Pulmonary artery endothelial cell (primary cell): ENCODE measurements around the gene PITX1. TPM values are rescaled to one million over a fixed set of nuclear protein-coding genes. Genes with fewer than 3 reads are reported as not detected.

ENCODE experiments used
- DNase-seq: peaks from one replicate; pipeline ENCODE4 v3.0.0-alpha.2; 2011; ENCODE audit warnings: low read depth, low spot score
- total RNA-seq: library from RNA; depleted of rRNA; stranded (reverse); fragments of >200 nt; gene quantifications from 2 replicates; pipeline ENCODE4 v1.2.3, GENCODE V29; 2014

Gene PITX1
- total RNA-seq, 1 donor from 2014 or later = 0.26 TPM

DNA sequence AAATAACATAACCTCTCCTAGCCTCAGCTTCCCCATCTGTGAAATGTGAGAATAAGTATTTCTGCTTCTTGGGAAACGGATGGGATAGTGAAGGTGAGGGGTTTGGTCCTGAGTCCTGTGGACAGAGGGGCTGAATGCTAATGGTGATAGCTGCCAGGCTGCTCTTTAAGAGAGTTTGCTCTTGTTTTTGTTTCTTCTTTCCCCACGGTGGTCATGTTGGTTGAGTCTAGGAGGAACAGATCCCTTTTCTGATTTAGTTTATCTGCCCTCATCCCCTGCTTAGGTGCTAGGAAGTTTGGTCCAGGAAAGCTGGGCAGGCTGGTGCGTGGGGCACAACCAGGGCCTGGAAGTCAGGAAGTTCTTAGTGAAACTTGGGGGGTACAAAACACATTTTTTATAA is 7.7 kb upstream of the PITX1 start:
- DNase-seq = no peak

DNA sequence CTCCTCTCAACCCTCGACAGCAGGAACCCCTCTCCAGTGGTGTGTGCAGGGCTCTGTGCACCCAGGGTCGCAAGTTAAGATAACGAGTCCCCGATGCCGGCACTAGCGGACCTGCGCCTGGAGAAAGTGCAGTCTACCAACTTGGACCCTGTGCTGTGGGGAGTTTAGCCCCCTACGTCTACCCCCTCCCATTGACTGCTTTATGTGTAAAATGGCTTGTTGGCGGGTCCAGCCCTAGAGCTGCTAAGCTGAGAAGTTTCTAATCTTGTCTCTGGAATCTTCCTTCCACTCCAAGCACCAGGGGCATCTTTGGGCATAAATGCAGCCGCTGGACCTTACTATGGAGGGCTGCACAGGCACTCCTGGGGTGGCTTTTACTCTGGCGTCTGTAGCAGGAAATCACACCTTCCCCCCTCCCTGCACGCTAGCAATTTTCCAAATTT is 7.1 kb upstream of the PITX1 start:
- no peak for DNase-seq

DNA sequence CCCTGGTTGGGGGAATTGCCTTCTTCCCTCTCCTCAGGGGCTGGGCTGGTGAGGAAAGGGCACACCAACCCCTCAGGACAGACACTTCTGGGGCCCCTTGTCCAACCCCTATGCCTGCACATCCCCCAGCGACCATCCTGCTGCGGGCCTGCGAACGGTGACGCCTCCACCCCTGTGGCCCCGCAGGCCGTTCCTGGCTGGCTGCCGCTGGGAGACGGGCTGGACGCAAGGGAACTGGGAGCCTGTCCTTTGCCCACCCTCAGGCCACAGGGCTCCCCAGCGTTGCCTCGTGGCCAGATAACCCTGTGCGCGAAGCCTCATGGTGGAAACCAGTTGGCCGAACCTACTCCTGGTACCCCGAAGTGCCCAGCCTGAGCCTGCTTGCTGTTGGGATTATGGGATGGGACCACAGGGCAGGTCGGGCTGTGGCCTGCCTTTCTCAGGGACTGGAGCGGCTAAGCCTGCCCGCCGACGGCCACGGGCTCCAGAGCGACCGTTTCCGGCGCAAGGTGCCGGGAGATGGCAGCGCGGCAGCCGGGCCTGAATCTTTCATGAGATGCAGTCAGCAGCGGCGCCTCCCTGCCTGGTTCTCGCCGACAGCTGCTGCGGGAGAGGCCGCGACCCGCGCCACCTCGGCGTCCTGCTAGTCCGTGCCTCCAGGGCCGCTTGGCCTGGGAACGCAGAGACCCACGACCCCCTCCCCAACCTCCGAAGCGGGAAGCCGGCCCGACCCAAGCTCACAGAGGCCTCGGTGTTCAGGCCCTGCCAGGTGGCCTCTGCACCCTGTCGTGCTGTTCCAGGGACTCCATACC is 6.5 kb upstream of the PITX1 start:
- DNase-seq = no peak

DNA sequence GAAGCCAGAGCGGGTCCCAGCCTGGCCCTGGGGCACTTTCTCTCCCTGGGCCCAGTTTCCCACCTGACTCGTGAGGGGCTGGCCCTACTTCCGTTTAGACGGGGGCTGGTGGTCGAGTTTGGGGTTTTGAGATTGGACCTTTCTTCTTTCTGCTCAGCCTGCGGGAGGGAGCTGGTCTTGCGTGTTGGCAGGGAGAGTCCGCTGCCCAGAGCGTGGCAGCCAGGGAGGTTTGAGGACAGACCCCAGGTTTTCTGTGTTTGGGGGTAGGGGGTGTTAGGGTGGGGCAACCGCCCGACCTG is 6.0 kb upstream of the PITX1 start:
- no peak for DNase-seq

GRCh38 chr5:135039271-135040033 is 5.4 kb upstream of the PITX1 start:
- DNase-seq = no peak

DNA sequence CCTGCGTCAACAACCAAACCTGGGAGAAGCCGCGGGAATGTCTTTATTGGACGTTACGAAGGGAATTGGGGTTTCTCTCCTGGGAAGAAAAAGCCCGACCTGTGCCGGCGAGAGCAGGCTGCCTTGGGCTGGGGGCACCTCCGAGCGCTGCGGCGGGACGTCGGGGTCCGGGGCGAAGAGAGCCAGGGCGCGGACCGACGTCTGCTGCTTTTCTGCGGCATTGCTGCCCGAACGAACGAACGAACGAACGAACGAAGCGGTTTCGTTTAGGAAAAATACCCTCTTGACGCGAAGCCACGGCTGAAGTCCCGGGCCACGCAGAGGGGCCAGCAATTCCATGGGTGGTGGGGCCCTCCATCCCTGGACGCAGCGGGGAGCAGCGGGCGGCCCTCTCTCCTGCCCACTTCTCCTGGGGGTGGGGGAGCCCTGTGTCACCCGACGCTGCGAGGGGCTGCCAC is 4.8 kb upstream of the PITX1 start:
- no peak for DNase-seq

GRCh38 chr5:135038205-135038812 is 4.3 kb upstream of the PITX1 start:
- DNase-seq = no peak

- no peak for DNase-seq
Measured at GRCh38 chr5:135037519-135038204, 3.6 kb upstream of the PITX1 start.

DNA sequence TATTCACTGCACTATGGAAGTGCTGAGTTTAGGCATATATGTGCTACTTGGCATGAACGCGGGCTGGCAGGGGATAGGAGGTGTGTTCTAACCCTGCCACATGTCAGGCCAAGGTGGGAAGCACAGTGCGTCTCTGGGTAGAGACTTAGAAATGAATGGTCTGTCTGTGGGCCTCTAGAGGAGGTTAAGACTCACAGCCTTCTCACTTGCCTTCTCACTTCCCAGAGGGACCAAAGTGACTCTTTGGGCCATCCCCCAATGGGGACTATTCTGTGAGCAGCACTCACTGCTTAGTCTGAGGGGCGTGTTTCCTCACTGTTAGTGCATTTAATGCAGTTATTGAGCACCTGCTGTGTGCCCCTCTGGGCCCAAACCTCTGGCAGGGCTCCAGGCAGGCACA is 2.4 kb upstream of the PITX1 start:
- no peak for DNase-seq

DNA sequence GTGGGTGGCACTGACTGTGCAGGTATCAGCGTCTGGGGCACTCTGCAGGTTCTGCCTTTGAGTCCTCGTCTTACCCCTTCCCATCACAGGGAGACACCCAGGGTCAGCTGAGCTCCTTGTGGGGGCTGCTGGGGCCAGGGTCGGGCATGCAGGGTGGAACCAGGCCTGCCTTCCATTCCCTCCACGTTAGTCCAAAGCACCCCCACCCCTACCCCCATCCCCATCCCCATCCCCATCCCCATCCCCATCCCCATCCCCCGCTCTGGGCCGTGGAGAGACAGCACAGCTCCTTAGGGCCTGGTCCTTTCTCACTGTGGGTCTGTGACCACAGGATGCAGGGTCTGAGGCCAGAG is 1.6 kb upstream of the PITX1 start:
- DNase-seq = no peak

GRCh38 chr5:135034963-135035677 is 1.1 kb upstream of the PITX1 start:
- DNase-seq = no peak

DNA sequence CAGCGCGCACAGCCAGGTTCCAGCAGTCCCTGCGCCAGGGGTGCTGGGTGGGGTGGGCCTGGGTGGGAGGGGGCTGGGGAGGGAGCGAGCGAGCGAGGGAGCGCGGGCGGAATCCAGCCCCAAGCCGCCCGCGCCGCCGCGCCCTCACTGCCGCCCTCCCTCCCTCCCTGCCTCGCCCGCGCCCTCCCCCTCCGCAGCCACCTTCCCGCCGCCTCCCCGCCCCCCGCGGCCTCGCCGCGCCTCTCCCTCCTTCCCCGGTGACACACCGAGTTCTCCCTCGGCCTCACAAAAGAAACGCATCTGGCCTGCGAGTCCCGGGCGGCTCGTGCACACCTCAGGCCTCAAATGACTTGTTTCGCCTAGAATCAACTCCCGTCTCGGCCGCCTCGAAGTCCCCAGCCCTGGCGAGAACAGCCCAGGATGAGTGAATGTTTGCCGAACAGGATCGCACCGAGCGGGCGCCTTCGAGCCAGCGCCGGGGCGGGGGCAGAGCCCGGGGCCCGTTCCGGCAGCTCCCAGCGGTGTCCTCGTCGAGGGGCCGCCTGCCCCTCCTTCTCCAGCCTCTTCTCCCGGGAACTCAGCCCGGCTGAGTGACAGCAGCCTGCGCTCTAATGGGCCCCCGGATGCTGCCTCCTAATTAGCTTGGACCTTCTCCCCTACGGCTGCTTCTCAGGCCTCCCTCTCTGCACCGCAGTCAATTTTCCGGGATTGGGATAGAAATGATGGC is 371 bp upstream of the PITX1 start:
- no peak for DNase-seq

DNA sequence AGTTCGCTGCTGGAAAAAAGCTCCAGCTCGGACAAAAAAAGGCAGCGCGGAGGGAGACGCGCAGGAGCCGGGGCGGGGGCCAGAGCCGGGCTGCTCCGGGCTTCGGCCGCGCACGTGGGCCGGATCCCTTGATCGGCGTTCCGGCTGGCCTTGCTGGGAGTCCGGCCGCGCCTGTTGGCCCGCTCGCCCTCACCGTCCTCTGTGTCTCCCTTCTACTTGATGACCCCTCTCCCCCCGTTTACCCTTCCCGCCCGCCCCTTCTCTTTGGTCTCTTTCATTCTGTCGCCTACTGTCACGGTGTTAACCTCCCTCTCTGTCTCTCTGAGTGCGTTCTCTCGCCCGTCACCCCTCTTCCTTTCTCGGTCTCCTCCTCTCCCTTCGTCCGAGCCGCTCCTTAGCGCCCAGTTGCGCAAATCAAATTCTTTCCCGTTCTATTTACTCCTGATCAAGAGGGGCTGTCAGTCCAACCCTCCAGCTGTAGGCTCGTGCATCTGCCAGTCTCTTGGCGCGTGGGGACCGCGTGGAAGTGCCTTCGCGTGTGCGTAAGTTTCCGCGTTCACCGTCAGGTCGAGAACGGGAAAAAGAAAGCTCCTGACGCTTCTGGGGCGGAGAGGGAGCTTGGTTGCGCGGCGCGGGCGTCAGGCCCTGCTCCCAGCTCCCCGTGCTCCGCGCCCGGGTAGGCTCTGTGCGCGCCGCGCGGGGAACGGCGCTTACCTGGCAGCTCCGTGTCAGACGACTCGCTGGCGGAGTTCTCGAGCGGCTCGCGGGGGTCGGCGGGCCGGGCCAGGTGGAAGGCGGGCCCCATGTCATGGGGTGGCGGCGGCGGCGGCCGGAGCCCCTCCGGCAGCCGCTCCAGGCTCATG is 798 bp downstream of the PITX1 start:
- DNase-seq = no peak

DNA sequence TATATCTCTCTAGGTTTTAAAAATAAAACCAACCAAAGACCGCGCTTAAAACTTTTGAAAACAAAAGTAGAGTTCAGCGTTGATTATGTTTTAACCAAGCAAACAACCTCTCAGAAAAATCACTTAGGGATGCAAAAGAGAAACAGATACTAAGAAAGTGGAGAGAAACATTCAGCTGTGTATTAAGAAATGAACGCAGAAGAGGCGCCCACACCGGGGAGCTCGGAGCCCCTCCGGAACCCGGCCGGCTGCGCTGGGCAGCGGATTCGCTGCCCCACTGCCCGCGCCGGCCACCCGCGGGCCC is 1.4 kb downstream of the PITX1 start:
- no peak for DNase-seq

DNA sequence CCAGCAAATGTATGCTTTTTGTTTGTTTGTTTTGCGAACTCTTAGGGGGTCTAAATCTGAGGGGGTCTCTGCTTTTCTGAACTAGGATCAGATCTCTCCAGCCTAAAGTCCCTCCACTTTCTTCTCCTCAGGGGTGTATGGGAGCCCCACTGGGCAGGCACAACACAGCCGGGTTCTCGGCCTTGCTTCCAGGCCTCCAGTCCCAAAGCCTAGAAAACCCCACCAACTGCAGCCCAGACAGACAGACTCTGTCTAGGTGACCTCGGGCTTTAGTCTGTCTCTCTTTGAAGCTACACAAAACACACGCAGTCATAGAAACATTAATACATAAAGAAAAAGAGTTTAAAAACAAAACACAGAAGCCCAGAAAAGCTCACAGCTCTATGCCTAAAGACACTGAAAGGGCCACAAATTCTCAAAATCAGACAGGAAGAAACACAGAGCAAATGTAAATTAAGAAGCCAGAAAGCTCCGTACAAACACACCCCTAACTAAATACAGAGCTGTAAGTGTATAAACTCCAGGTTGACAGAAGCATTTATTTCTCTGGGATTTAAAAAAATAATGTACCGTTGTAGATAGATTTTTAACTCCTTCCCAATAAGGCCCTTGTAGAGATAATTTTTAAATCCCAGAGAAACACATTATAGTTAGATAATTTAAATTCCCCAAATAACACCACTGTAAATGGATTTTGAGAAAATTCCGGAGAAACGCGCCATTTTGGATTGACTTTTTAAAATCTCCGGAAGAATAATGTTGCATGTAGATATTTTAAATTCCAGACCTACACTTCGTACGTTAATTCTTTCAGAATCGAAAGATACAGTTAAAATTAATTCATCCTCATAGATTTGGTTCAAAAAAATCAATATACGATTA is 2.0 kb downstream of the PITX1 start:
- DNase-seq = no peak

DNA sequence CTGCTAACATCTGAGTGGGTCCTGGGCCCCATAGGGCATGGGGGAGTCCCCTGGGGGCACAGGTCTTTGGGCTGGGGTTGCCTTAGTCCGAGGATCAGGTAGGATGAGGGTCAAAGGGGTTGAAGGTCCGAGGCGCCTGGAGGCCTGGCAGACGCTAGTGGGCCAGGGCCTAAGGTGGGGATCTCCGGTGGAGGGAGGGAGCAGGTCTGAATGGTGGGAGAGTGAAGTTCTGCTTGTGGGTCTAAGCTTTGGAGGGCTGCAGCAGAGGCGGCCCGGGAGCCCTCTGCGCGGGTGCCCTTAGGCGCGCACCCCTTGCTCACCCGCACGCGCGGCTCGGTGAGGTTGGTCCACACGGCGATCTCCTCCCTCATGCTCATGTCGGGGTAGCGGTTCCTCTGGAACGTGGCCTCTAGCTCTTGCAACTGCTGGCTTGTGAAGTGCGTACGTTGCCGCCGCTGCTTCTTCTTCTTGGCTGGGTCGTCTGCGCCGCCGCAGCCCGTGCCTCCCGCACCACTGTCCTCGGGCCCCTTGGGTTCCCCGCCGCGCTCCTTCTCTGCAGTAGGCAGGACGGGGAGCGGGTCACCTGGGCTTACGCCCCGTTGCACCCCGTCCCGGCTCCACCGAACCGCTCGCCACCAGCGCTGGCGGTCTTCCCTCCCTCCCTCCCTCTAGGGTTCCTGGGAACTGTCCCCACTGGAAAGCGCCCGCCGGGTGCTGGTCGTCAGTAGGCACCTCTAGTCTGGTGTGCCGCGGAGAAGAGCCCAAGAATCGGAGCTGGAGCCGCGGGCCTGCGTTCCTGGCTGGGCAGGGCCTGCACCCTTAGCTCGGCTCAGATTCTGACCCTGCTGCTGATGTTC is 2.8 kb downstream of the PITX1 start:
- no peak for DNase-seq

DNA sequence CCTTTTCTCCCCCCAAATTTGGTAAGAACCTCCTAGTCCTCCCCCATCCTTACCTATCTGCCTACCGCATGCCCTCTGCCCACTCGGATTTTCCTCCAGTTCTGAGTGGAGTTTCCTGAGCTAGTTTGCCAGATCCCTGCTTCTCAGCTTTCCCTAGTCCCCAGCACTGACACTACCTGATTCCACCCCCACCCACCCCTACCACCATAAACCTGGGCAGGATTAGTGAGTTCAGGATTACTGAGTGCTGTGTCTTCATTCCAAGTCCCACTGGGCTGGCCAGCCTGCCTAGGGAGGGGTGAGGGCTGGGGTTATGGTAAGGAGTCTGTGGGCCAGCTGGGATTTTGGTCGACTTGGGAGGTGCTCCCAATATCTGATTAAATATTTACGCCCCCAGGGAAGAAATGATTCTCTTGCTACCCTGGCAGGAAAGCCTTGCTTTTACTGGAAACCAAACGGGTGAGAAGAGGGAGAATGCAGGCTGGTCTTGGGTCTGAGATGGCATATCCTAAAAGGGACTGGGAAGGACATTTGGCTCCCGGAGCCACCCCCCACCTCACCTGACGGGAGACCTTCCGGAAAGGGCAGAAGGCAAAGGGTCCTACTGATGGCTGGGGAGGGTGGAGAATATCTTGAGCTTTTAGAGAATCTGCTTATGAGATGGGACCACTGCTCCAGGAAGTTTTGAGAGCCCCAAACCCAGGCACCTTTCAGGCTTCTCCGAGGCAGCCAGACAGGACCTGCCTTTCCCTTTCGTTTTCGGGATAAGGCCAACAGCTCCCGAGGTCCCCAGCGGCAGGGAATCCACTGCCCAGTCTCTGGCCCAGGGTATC is 3.7 kb downstream of the PITX1 start:
- DNase-seq = no peak
